ENCODE data around the gene TM4SF18. TPM values are rescaled to one million over a fixed set of nuclear protein-coding genes. Genes with fewer than 3 reads are reported as not detected.

The TM4SF18 gene
- total RNA-seq, 1 experiment from 2014 or later: 4.5 TPM

DNA sequence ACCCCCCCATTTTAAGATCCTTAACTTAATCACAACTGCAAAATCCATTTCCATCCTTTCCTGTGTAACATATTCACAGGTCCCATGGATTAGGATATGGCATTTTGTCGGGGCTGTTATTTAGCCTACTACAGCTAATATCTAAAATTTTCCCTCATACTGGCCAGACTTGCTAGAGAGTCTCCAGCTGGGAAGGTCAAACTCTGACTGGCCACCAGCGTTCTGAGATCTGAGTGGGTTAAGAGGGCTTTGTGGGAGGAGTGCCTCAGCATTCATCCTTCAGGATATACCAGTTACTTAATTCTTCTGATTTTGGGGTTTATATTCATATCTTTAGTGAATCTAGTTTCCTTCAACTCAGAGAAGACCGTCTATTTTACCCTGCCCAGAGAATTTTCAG is 17.7 kb downstream of the TM4SF18 start:
- no peaks in the 10 kb centered on the region for H3K36me3 ChIP-seq
- H3K4me3 ChIP-seq: no peak overlapping the region
- no peaks in the 10 kb centered on the region for H3K27me3 ChIP-seq
- DNase-seq: no peak
- H3K9me3 ChIP-seq: peaks cover 6% of the 10 kb centered on the region

DNA sequence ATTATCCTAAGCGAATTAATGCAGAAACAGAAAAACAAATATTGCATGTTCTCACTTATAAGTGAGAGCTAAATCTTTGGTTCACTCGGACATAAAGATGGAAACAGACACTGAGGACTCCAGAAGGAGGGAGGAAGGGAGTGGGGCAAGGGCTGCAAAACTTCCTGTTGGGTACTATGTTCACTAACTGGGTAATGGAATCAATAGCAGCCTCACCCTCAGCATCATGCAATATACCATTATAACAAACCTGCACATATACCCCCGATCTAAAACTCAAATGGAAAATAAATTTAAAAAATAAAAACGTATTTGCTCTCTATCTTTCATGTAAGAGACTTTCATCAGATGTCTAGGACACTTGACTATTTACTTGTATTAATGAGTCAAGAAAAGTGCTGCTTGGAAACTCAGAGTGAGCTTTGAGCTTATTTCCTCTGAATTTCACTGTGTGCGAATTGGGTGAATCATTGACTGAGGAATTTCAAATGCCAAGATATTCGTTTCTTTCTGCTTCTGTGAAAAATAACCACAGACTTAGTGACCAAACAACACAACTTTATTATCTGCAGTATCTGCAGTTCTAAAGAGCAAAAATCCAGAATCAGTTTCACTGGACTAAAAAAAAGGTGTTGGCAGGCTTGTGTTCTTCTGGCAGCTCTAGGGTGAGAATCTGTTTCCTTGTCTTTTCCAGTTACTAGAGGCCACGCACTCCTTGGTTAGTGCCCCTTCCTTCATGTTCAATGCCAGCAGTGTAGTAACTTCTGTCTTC is 18.4 kb downstream of the TM4SF18 start:
- H3K4me3 ChIP-seq: no peak overlapping the region
- H3K27me3 ChIP-seq: no peaks in the 10 kb centered on the region
- DNase-seq: peak; percentile 23
- peaks cover 6% of the 10 kb centered on the region for H3K9me3 ChIP-seq
- no peaks in the 10 kb centered on the region for H3K36me3 ChIP-seq

DNA sequence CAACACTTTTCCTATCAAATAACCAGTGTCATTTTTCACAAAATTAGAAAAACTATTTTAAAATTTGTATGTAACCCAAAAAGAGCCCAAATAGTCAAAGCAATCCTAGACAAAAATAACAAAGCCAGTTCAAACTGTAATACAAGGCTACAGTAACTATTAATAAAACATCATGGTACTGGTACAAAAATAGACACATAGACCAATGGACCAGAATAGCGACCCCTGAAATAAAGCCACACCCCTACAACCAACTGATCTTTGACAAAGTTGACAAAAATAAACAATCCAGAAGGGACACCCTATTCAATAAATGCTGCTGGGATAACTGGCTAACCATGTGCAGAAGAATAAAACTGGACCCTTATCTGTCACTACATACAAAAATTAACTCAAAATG is 19.9 kb downstream of the TM4SF18 start:
- H3K9me3 ChIP-seq: peaks cover 7% of the 10 kb centered on the region
- H3K4me3 ChIP-seq: no peak overlapping the region
- H3K36me3 ChIP-seq: no peaks in the 10 kb centered on the region
- no peak for DNase-seq
- no peaks in the 10 kb centered on the region for H3K27me3 ChIP-seq

DNA sequence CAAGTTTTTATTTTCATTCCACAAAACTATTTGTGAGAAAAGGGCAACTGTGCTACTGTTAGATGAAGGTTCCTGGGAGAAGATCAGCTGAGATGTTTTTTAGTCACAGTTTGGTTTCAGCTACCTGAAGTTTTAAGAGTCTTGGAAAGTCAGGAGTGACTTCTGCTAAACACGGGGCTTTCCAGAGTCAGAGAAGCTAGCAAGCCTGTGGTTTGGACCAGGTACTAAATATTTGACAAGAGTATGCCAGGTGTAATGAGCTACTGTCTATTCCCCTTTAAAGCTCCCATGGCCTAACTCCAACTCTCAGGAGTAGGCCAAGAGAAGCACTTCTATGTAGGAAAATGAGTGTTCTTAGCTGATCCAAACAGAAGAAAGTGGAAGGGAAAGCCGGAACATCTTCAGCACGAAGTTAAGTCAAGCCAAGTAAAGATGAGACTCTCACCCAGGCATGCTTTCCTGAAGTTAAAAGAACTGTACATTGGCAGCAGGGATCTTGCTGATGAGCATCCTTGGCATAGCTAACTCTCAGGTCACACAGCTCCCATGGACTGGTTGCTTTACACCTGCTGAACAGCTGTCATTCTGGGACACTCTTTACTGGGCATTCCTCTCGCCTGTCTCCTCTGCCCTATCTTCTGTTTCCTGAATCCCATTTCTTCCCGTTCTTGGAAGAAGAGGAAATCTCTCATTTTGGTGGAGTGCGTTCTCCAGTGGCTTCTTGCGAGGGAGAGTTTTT is 22.5 kb downstream of the TM4SF18 start:
- no peaks in the 10 kb centered on the region for H3K27me3 ChIP-seq
- H3K36me3 ChIP-seq: no peaks in the 10 kb centered on the region
- peaks cover 7% of the 10 kb centered on the region for H3K9me3 ChIP-seq
- DNase-seq: no peak
- no peak overlapping the region for H3K4me3 ChIP-seq

DNA sequence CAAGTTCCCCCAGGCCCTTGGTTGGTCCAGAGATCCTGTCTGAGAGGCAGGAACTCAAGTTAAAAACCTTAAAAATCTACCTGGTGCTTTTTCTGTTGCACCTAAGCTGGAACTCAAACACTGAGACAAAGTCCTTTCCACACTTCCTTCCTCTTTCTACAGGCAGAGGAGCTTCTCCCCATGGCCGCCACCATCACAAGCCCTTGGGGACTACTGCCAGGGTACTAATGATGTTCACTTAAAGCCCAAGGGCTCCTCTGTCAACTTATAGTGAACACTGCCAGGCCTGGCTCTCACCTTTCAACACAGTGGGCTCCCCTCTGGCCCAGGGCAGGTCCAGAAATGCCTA is 26.0 kb downstream of the TM4SF18 start:
- Histone ChIP-seq H3K4me3 (no peak overlapping the region), H3K36me3 (no peaks in the 10 kb centered on the region)
- DNase-seq: no peak

DNA sequence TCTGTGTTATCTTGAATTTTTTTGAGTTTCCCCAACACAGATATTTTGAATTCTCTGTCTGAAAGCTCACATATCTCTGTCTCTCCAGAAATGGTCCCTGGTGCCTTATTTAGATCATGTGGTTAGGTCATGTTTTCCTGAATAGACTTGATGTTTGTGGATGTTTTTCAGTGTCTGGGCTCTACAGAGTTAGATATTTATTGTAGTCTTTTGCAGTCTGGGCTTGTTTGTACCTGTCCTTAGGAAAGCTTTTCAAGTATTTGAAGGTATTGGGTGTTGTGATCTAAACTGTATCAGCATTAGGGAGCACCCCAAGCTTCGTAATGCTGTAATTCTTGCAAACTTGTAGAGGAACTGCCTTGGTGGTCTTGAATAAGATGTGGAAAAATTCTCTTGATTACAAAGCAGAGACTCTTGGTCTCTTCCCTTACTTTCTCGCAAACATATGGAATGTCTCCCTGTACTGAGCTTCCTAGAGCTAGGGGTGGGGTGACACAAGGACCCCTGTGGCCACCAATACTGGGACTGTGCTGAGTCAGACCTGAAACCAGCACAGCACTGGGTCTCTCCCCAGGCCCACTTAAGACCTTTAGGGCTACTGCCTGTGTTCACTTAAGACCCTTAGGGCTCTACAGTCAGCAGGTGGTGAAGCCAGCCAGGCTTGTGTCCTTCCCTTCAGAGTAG is 26.5 kb downstream of the TM4SF18 start:
- no peaks in the 10 kb centered on the region for H3K36me3 ChIP-seq
- no peaks in the 10 kb centered on the region for H3K27me3 ChIP-seq
- DNase-seq: no peak
- H3K9me3 ChIP-seq: peaks cover 6% of the 10 kb centered on the region; the same call in 1 of the 2 replicates
- H3K4me3 ChIP-seq: no peak overlapping the region

More for the DNA sequence above, 26.0 kb downstream of the TM4SF18 start:
- Histone ChIP-seq H3K9me3 (peaks cover 10% of the 10 kb centered on the region), H3K27me3 (no peaks in the 10 kb centered on the region)

DNA sequence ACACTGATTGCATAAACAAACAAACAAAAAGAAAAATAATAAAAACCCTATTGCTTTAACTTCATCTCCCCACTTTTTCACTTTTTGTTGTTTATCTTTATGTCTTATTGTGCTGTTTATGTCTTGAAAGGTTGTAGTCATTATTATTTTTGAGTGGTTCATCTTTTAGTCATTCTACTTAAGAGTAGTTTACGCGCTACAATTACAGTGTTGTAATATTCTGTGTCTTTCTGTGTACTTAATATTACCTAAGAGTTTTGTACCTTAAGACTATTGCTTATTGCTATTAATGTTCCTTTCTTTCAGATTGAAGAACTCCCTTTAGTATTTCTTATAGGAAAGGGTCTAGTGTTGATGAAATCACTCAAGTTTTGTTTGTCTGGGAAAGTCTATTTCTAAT is 28.1 kb downstream of the TM4SF18 start:
- no peak for DNase-seq
- Histone ChIP-seq H3K4me3 (no peak overlapping the region), H3K9me3 (peaks cover 6% of the 10 kb centered on the region; the same call in 1 of the 2 replicates), H3K27me3 (no peaks in the 10 kb centered on the region), H3K36me3 (no peaks in the 10 kb centered on the region)

DNA sequence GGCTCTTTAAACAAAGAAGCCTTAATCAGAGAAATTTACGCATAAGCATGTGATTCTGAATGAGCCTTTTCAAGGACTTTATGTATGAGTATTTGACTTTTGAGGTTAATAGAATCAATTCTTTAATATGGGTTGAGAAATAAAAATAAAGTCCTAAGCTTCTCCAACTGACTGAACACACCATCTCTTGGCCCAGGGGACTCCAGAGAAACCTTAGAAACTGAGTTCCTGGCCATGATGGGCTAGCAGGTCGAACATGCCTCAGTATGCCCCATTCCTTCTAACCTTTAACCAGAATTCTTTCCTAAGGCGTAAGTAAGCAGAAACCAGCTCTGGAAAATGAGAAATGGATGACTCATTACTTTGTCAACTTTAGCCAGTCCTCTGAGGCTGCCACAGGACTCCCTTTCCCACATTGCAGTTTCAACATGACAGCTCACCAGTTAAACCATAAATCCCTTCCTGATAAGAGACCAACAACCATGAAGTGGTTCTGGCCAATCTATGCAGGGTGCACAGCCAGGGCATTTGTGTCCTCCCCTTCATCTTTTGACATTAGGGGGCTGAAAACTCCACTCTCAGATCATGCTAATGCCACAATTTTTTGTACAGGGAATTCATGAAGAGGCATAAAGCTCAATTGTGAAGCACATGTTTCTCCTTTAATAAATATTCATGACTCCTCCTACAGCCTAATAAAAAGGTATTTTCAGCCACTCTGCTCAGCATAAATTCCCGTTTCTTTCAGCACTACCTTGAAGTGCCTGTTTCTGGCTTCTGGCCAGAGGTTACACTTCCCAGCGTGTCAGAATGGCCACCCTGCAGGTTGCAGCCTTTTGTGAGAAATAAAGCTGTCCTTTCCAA is 33.3 kb downstream of the TM4SF18 start:
- Histone ChIP-seq H3K36me3 (no peaks in the 10 kb centered on the region), H3K27me3 (no peaks in the 10 kb centered on the region), H3K4me3 (no peak overlapping the region), H3K9me3 (peaks cover 2% of the 10 kb centered on the region)
- peak; percentile 81 for DNase-seq

DNA sequence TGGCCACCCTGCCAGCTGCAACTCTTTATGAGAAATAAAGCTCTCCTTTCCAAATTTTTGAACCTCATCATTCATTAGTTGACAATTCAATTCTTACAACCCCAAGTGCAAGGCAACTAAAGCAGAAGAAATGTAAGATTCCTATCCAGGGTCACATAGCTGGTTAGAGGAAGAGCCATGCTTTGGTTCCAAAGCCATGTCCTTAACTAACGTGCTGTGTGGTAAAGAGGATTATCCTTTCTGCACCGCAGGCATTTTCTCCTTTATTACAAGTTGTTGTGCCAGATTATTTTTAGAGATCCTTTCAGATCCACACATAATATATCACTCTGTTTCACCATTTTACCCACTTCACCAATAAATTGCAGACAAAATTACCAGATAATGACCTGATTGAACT is 36.5 kb downstream of the TM4SF18 start:
- H3K9me3 ChIP-seq: no peaks in the 10 kb centered on the region; the same call in 1 of the 2 replicates
- H3K36me3 ChIP-seq: no peaks in the 10 kb centered on the region
- H3K27me3 ChIP-seq: no peaks in the 10 kb centered on the region
- no peak overlapping the region for H3K4me3 ChIP-seq
- no peak for DNase-seq

DNA sequence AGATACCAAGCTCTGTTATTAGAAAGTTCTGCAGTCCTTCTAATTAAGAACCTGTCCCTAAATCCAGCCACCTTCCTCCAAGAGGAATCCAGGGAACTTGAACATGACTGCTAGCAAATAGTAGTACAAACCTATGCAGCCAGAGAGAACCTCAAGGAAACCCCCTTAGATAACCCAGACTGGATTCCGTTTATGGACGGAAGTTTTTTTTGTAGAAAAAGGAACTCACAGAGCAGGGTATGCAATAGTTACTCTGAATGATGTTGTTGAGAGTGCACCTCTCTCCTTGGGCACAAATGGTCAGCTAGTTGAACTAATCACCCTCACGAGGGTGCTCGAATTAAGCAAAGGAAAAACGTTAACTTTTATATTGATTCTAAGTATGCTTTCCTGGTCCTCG is 40.8 kb downstream of the TM4SF18 start:
- no peak for DNase-seq
- Histone ChIP-seq H3K4me3 (no peak overlapping the region), H3K36me3 (no peaks in the 10 kb centered on the region), H3K27me3 (no peaks in the 10 kb centered on the region), H3K9me3 (no peaks in the 10 kb centered on the region; the same call in 1 of the 2 replicates)

DNA sequence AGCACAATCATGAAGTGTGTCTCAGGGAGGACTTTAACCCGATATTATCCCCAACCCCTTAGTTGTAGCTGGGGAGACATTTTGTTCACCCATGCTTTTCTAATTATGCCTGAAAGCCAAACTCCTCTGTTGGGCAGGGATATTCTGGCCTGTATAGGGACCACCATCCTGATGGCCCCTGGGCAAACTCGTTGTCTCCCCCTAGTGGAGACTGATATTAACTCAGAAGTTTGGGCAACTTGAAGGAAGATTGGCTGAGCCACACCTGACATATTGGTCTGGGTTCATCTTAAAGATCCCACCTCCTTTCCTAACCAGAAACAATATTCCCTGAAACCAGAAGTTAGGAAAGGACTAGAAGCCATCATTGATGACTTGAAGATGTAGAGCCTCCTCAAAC is 42.3 kb downstream of the TM4SF18 start:
- H3K27me3 ChIP-seq: no peaks in the 10 kb centered on the region
- no peak overlapping the region for H3K4me3 ChIP-seq
- H3K9me3 ChIP-seq: no peaks in the 10 kb centered on the region; the same call in 1 of the 2 replicates
- H3K36me3 ChIP-seq: no peaks in the 10 kb centered on the region
- DNase-seq: no peak

DNA sequence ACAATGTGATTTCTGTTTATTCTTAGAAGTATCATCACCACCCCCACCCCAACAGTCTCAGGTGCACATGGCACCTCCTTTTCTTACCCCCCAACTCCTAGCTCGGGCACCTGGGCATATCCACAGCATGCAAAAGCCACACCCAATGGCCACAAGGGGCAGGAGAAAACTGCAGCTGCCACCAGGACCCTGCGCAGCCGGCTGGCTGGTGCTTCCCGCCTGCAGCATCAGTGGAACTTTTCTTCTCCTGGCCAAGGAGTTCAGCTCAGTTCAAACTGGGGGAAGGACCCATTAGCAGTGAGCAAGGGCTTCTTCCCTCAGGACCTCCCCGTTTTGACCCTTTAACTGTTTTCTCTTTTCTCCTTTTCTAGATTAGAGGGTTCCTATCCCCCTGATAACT is 44.8 kb downstream of the TM4SF18 start:
- DNase-seq: no peak
- H3K27me3 ChIP-seq: no peaks in the 10 kb centered on the region
- H3K4me3 ChIP-seq: no peak overlapping the region
- H3K36me3 ChIP-seq: no peaks in the 10 kb centered on the region
- H3K9me3 ChIP-seq: no peaks in the 10 kb centered on the region

DNA sequence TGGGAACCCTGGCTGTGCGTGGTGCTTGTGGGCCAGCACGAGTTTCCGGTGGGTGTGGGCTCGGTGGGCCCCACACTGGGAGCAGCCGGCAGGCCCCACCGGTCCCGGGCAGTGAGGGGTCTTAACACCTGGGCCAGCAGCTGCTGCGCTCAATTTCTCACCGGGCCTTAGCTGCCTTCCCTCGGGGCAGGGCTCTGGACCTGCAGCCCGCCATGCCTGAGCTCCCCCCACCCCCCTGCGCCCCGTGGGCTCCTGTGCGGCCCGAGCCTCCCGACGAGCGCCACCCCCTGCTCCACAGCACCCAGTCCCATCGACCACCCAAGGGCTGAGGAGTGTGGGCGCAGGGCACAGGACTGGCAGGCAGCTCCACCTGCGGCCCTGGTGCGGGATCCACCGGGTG is 49.4 kb downstream of the TM4SF18 start:
- Histone ChIP-seq H3K9me3 (no peaks in the 10 kb centered on the region), H3K36me3 (no peaks in the 10 kb centered on the region), H3K4me3 (no peak overlapping the region), H3K27me3 (no peaks in the 10 kb centered on the region)
- no peak for DNase-seq

DNA sequence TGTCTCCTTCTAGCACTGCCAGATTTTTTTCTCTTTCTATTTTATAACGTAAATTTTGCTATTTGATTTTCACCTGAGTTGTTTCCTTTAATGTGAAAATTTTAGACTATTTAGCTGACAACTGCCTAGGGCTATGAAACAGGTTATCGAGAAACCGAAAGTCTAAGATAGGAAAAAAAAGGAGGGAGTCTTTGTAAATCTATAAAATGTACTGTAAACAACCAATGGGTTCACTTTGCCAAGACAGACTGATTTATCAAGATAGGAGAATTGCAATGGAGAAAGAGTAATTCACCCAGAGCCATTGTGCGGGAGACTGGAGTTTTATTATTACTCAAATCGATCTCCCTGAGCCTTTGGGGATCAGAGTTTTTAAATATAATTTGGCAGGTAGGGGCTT is 50.0 kb downstream of the TM4SF18 start:
- Histone ChIP-seq H3K4me3 (no peak overlapping the region), H3K9me3 (no peaks in the 10 kb centered on the region), H3K27me3 (no peaks in the 10 kb centered on the region), H3K36me3 (no peaks in the 10 kb centered on the region)
- DNase-seq: no peak

DNA sequence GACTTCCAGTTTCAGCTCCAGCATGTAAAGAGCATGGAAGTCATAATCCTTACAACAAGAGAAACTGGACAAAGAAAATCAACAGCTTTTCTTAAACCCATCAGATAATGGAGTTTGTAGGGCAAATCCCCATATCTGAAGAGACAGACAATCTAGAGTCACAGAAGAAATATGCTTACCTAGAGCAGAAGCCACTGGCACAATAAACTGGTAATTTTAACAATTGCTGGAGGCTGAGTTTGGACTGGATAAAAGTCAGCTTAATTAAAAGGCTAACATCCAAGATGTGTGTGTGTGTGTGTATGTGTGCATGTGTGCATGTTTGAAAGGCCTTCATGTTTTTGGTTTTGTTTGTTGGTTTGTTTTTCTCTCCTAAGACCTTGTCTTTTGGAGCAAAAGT is 50.6 kb downstream of the TM4SF18 start:
- H3K36me3 ChIP-seq: no peaks in the 10 kb centered on the region
- no peaks in the 10 kb centered on the region for H3K9me3 ChIP-seq
- no peak overlapping the region for H3K4me3 ChIP-seq
- H3K27me3 ChIP-seq: no peaks in the 10 kb centered on the region
- no peak for DNase-seq

DNA sequence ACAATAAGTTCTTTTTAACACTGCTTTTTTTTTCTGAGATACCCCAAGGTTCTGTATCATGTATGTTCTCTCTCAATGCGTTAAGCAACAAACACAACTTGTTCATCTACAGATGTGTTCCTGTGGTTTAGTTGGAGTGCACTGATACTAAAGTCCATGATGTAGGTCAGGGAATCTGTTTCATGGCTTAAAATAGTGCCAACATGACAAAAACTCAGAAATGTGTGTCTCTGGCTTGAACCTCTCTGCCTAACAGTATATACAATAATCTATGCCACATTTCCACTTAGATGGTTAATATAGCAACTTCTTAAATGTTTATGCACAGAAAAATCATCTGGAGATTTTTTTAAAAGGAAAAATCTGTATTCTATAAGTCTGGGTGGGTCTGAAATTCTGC is 51.1 kb downstream of the TM4SF18 start:
- Histone ChIP-seq H3K4me3 (no peak overlapping the region), H3K9me3 (no peaks in the 10 kb centered on the region), H3K27me3 (no peaks in the 10 kb centered on the region), H3K36me3 (no peaks in the 10 kb centered on the region)
- no peak for DNase-seq

All from MG63 (cell line).